Activated naive CD4-positive, alpha-beta T cell treated with anti-CD3 and anti-CD28 coated beads for 36 hours (primary cell): ENCODE data around the gene CCDC150. TPM values are rescaled to one million over a fixed set of nuclear protein-coding genes. Genes with fewer than 3 reads are reported as not detected.
"Not testable (repeated sequence)": the region's sequence is repeated elsewhere in the genome, so short reads cannot be mapped to it uniquely, and the experiment has no call there.

Experiments used
- CTCF ChIA-PET: fragments of 350-600 bp; sonication (Branson Sonifier 250); formaldehyde crosslinking; loops from one replicate; lab custom pipeline; 2021; ENCODE audit warnings: antibody characterized with exemption; lab: Charles Lee
- DNase-seq: peaks from one replicate; pipeline ENCODE4 v3.0.0-alpha.2; 2020
- H3K27ac Mint-ChIP-seq: one replicate; pipeline ENCODE4 v1.8.0; 2021; ENCODE audit warnings: mild to moderate bottlenecking, mixed read lengths
- H3K27me3 Mint-ChIP-seq: one replicate; pipeline ENCODE4 v1.8.0; 2021; ENCODE audit warnings: low read depth, mixed read lengths
- H3K36me3 Mint-ChIP-seq: one replicate; pipeline ENCODE4 v1.8.0; 2021; ENCODE audit warnings: low read depth, mixed read lengths
- H3K4me1 Mint-ChIP-seq: one replicate; pipeline ENCODE4 v1.8.0; 2021; ENCODE audit warnings: low read depth, mixed read lengths
- H3K4me3 Mint-ChIP-seq: one replicate; pipeline ENCODE4 v1.8.0; 2021; ENCODE audit warnings: mild to moderate bottlenecking, moderate library complexity, mixed read lengths
- H3K9me3 Mint-ChIP-seq: one replicate; pipeline ENCODE4 v1.8.0; 2021; ENCODE audit warnings: mixed read lengths
- intact Hi-C: fragments of 100-400 bp; cut with micrococcal nuclease; formaldehyde crosslinking; loops from one replicate; pipeline ENCODE4 v1.15.1; 2023
- total RNA-seq, 2 experiments: library from RNA; stranded (reverse); gene quantifications; one replicate each; pipeline ENCODE4 v1.2.3, GENCODE V29; 2021

The CCDC150 gene
- total RNA-seq, 2 experiments from 2014 or later = 10.1 to 10.8 TPM

GRCh38 chr2:196601430-196602306, 37.8 kb upstream of the CCDC150 start:
- Mint-ChIP-seq H3K4me3 (no peak overlapping the region), H3K27ac (no peak overlapping the region), H3K4me1 (no peaks in the 10 kb centered on the region), H3K36me3 (no peaks in the 10 kb centered on the region), H3K9me3 (no peaks in the 10 kb centered on the region), H3K27me3 (peaks cover 14% of the 10 kb centered on the region)
- CTCF ChIA-PET = interaction anchor here (0.6 kb wide), 1 partner anchor 24 kb away, joined by 3 read pairs; no protein-coding TSS in a partner anchor
- intact Hi-C loops = no loop called here
- no peak for DNase-seq

GRCh38 chr2:196604196-196604595, 35.3 kb upstream of the CCDC150 start:
- Mint-ChIP-seq H3K9me3 (no peaks in the 10 kb centered on the region), H3K36me3 (no peaks in the 10 kb centered on the region), H3K4me3 (no peak overlapping the region), H3K27ac (no peak overlapping the region), H3K27me3 (peaks cover 9% of the 10 kb centered on the region), H3K4me1 (no peaks in the 10 kb centered on the region)
- intact Hi-C loops = no loop called here
- CTCF ChIA-PET = no interaction called here
- DNase-seq = no peak

- Mint-ChIP-seq H3K4me3 (no peak overlapping the region), H3K9me3 (no peaks in the 10 kb centered on the region), H3K27ac (no peak overlapping the region), H3K27me3 (peaks cover 5% of the 10 kb centered on the region), H3K36me3 (no peaks in the 10 kb centered on the region), H3K4me1 (no peaks in the 10 kb centered on the region)
- CTCF ChIA-PET = no interaction called here
- DNase-seq = no peak
- intact Hi-C loops = no loop called here
These were observed 33.0 kb upstream of the CCDC150 start for GRCh38 chr2:196606516-196606915.

GRCh38 chr2:196607073-196607472, 32.4 kb upstream of the CCDC150 start:
- CTCF ChIA-PET = interaction anchor here (0.6 kb wide), 1 partner anchor 36 kb away, joined by 3 read pairs; no protein-coding TSS in a partner anchor
- Mint-ChIP-seq H3K4me1 (no peaks in the 10 kb centered on the region), H3K9me3 (no peaks in the 10 kb centered on the region), H3K4me3 (no peak overlapping the region), H3K27me3 (peaks cover 5% of the 10 kb centered on the region), H3K27ac (no peak overlapping the region), H3K36me3 (no peaks in the 10 kb centered on the region)
- intact Hi-C loops = no loop called here
- DNase-seq = no peak

- intact Hi-C loops, H3K27me3 Mint-ChIP-seq, H3K4me3 Mint-ChIP-seq, H3K36me3 Mint-ChIP-seq, DNase-seq, H3K4me1 Mint-ChIP-seq, CTCF ChIA-PET, H3K27ac Mint-ChIP-seq, H3K9me3 Mint-ChIP-seq: not testable (repeated sequence)
These were observed 31.6 kb upstream of the CCDC150 start for GRCh38 chr2:196607896-196608295.

GRCh38 chr2:196609806-196610205, 29.7 kb upstream of the CCDC150 start:
- Mint-ChIP-seq H3K4me1 (no peaks in the 10 kb centered on the region), H3K27ac (no peak overlapping the region), H3K36me3 (no peaks in the 10 kb centered on the region), H3K27me3 (no peaks in the 10 kb centered on the region), H3K9me3 (no peaks in the 10 kb centered on the region), H3K4me3 (no peak overlapping the region)
- intact Hi-C loops = no loop called here
- DNase-seq = no peak
- CTCF ChIA-PET = interaction anchor here (0.6 kb wide), 1 partner anchor 133 kb away, joined by 6 read pairs; no protein-coding TSS in a partner anchor

GRCh38 chr2:196610796-196611195, 28.7 kb upstream of the CCDC150 start:
- Mint-ChIP-seq H3K27me3 (no peaks in the 10 kb centered on the region), H3K4me1 (no peaks in the 10 kb centered on the region), H3K9me3 (no peaks in the 10 kb centered on the region), H3K27ac (no peak overlapping the region), H3K36me3 (no peaks in the 10 kb centered on the region), H3K4me3 (no peak overlapping the region)
- intact Hi-C loops = no loop called here
- DNase-seq = no peak
- CTCF ChIA-PET = no interaction called here

- CTCF ChIA-PET = no interaction called here
- intact Hi-C loops = no loop called here
- no peaks in the 10 kb centered on the region for H3K36me3 Mint-ChIP-seq
- no peaks in the 10 kb centered on the region for H3K9me3 Mint-ChIP-seq
- no peak for DNase-seq
- no peaks in the 10 kb centered on the region for H3K27me3 Mint-ChIP-seq
- no peak overlapping the region for H3K27ac Mint-ChIP-seq
- no peaks in the 10 kb centered on the region for H3K4me1 Mint-ChIP-seq
- H3K4me3 Mint-ChIP-seq = no peak overlapping the region
These were observed 26.2 kb upstream of the CCDC150 start for GRCh38 chr2:196613302-196613701.

- Mint-ChIP-seq H3K9me3 (no peaks in the 10 kb centered on the region), H3K27ac (no peak overlapping the region), H3K4me1 (no peaks in the 10 kb centered on the region), H3K4me3 (no peak overlapping the region), H3K36me3 (no peaks in the 10 kb centered on the region), H3K27me3 (peaks cover 6% of the 10 kb centered on the region)
- intact Hi-C loops = no loop called here
- CTCF ChIA-PET = no interaction called here
- no peak for DNase-seq
These were observed 22.1 kb upstream of the CCDC150 start for GRCh38 chr2:196617430-196617829.

GRCh38 chr2:196618661-196619060, 20.9 kb upstream of the CCDC150 start:
- CTCF ChIA-PET = no interaction called here
- Mint-ChIP-seq H3K9me3 (peaks cover 2% of the 10 kb centered on the region), H3K27ac (no peak overlapping the region), H3K4me3 (no peak overlapping the region), H3K36me3 (no peaks in the 10 kb centered on the region), H3K27me3 (peaks cover 6% of the 10 kb centered on the region), H3K4me1 (no peaks in the 10 kb centered on the region)
- intact Hi-C loops = no loop called here
- DNase-seq = no peak

- H3K9me3 Mint-ChIP-seq = peaks cover 7% of the 10 kb centered on the region
- no peak overlapping the region for H3K27ac Mint-ChIP-seq
- no peak for DNase-seq
- peaks cover 4% of the 10 kb centered on the region for H3K27me3 Mint-ChIP-seq
- intact Hi-C loops = no loop called here
- CTCF ChIA-PET = no interaction called here
- no peaks in the 10 kb centered on the region for H3K4me1 Mint-ChIP-seq
- no peaks in the 10 kb centered on the region for H3K36me3 Mint-ChIP-seq
- no peak overlapping the region for H3K4me3 Mint-ChIP-seq
These were observed 9.0 kb upstream of the CCDC150 start for GRCh38 chr2:196630531-196630930.

- intact Hi-C loops = loop anchor here (5.0 kb wide), 1 partner anchor 687 kb away; no protein-coding TSS in a partner anchor
- CTCF ChIA-PET = no interaction called here
These were observed 4.4 kb upstream of the CCDC150 start for GRCh38 chr2:196635156-196635555.

GRCh38 chr2:196638765-196639164, 750 bp upstream of the CCDC150 start:
- Mint-ChIP-seq H3K9me3 (no peaks in the 10 kb centered on the region), H3K27ac (no peak overlapping the region), H3K36me3 (no peaks in the 10 kb centered on the region), H3K27me3 (peaks cover 1% of the 10 kb centered on the region), H3K4me3 (peak overlapping the region; percentile 92), H3K4me1 (peaks cover 11% of the 10 kb centered on the region)
- intact Hi-C loops = loop anchor here (1.0 to 5.0 kb wide), 11 partner anchors 46 to 1067 kb away; partner anchors contain the start of genes COQ10B, GTF3C3, HECW2 and HSPE1
- CTCF ChIA-PET = no interaction called here
- no peak for DNase-seq

More at GRCh38 chr2:196635156-196635555, 4.4 kb upstream of the CCDC150 start:
- no peak overlapping the region for H3K4me3 Mint-ChIP-seq
- DNase-seq = no peak
- no peak overlapping the region for H3K27ac Mint-ChIP-seq
- no peaks in the 10 kb centered on the region for H3K27me3 Mint-ChIP-seq
- H3K36me3 Mint-ChIP-seq = no peaks in the 10 kb centered on the region
- H3K4me1 Mint-ChIP-seq = peaks cover 2% of the 10 kb centered on the region
- H3K9me3 Mint-ChIP-seq = peaks cover 4% of the 10 kb centered on the region
